Stimulated activated CD4-positive, alpha-beta T cell treated with anti-CD3 and anti-CD28 coated beads, TNF-alpha, amount 100 ng/mL, for 4 hours (primary cell): ENCODE data around the gene TLE5.
"Not testable (repeated sequence)": the region's sequence is repeated elsewhere in the genome, so short reads cannot be mapped to it uniquely, and the experiment has no call there.

Experiments used
- DNase-seq, 3 experiments: peaks; one replicate each; pipeline ENCODE4 v3.0.0-alpha.2; 2020; ENCODE audit warnings: low read depth in 3 of 3

The TLE5 gene

GRCh38 chr19:3025549-3025886 is 36.8 kb downstream of the TLE5 start:
- DNase-seq, result no peak

GRCh38 chr19:3024870-3025548 is 37.3 kb downstream of the TLE5 start:
- DNase-seq, result no peak

- no peak for DNase-seq
Measured at GRCh38 chr19:3024509-3024869, 37.8 kb downstream of the TLE5 start.

DNA sequence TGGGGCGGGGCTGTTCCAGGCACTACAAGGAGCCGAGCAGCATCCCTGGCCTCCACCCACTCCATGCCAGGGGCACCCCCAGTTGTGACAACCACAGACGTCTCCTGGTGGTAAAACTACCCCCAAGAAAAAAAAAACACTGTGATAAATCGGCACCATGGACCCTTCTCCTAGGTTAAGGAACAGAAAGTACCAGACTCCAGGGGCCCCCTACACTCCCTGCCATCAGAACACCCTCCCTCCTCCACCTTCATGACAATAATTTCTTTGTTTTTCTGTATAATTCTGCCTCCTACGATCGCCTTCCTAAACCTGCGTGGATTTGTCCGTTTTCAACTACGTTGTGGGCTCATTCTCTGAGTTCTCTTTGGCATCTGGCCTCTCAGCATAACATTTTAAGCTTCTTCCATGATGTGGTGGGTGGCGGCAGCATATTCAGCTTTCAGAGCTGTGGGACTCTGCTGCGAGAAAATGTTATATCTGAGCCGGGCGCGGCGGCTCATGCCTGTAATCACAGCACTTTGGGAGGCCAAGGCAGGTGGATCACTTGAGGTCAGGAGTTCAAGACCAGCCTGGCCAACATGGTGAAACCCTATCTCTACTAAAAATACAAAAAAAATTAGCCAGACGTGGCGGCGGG is 41.9 kb downstream of the TLE5 start:
- DNase-seq, result no peak

DNA sequence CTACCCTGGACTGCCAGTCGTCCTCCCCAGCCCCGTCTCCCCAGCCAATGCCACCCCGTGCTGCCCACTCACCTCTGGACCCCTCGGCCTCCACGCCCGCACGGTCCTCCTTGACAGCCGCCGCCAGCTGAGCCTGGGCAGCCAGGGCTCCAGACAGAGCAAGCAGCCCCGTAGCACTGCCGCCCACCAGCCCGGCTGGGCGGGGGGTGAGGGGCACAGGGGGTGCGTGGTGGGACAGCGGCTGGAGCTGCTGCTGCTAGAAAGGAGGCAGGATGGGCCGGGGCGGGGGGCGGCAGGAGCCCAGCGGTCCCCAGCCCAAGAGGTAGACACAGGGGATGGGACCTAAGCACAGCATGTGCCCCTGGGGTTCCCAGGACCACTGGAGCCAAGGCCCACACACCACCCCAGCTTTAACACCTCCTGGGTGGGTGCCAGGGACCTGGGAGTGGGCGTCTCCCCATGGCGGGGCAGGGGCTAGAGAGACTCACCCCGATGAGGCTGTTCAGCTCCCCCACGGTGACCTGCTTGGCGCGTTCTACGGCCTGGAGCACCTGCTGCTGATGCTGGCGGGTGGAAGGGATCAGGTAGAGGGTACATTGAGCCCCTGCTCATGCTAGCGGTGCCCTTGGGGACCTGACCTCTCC is 43.0 kb downstream of the TLE5 start:
- no peak for DNase-seq

GRCh38 chr19:3017923-3018322 is 44.4 kb downstream of the TLE5 start:
- no peak for DNase-seq

GRCh38 chr19:3015126-3016057 is 46.9 kb downstream of the TLE5 start:
- no peak for DNase-seq

DNA sequence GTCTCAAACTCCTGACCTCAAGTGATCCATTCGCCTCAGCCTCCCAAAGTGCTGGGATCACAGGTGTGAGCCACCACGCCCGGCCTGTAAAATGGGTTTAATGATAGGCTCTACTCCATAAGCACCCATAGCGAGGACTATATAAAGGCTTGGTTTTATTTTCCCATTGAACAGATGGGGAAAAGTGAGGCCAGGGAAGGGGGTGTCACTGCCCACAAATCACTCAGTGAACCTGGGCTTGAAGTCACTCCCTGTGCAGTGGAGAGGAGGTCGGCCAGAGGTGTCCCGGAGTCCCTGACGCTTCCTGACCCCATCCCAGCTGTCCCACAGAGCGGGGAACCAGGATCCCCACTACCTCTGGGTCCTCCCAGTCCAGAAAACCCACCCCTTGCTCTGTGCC is 48.2 kb downstream of the TLE5 start:
- DNase-seq, result no peak

DNA sequence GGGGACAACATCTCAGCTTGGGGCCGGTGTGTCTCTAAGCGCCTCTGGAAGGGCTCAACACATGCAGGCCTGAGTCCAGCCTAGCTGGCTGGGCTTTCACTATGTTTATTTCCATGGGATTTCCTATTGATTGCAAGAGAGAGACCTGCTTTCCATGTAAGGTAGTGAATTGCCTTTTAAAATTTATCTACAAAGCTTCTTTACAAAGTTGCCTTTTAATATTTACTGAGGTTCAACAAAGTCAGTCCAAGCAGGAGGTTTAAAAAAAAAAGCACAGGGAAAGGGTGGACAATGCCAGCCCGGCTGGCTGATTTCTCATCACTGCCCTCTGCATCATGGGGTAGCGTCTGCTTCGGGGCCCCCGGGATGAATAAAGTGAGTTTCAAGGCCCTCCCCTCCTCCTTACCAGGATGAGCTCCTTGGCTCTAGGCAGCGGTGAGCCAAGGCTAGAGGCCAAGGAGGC is 49.0 kb downstream of the TLE5 start:
- DNase-seq, result no peak

DNA sequence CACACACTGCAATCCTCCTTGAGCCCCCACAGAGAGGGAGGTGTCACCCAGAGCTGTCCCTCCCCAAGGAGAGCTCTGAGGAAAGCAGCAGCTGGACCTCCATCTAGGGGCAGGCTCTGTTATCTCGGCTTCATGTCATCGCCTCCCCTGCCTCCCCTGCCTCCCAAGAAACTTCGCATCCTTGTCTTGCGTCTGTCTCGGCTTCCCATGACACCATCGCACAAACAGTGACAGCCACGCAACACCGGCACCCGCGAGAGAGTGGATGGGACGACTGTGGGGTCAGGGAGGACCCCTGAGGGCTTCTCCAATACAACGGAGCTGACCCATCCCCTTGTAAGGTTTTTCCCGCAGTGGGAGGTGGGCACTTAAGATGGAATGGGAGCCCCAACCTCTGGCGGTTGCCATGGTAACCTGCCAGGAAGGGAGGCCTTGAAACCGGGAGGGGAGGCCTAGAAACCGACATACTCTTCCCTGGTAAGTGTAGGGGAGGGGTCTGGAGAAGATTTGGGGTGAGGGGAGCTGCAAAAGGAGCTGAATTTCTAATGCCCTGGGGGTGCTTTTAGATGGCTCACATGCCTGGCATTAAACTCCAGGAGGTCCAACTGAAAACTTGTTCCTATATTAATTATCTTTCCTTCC is 49.6 kb downstream of the TLE5 start:
- DNase-seq, result no peak

DNA sequence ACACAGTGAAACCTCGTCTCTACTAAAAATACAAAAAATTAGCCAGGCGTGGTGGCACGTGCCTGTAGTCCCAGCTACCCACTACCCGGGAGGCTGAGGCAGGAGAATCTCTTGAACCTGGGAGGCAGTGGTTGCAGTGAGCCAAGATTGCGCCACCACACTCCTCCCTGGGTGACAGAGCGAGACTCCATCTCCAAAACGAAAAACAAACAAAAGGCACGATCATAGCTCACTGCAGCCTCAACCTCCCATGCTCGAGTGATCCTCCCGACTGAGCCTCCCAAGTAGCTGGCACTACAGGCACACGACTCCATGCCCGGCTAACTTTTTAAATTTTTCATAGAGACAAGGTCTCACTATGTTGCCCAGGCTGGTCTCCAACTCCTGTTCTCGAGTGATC is 50.2 kb downstream of the TLE5 start:
- DNase-seq, result not testable (repeated sequence)

GRCh38 chr19:3010871-3011270 is 51.4 kb downstream of the TLE5 start:
- DNase-seq, result no peak

- no peak for DNase-seq
Measured at GRCh38 chr19:3008994-3009393, 53.3 kb downstream of the TLE5 start.

DNA sequence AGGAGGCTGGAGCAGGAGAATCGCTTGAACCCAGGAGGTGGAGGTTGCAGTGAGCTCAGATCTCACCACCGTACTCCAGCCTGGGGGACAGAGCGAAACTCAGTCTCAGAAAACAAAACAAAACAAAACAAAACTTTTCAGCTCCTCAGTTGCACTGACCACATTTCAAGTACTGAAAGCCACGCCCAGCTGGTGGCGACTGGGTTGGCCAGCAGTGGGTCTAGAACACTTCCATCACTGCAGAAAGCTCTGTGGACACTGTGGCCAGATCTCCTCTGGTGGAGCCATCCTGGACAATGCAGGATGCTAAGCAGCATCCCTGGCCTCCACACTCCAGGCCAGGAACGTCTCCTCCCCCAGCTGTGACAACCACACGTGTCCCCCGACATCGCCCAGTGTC is 54.3 kb downstream of the TLE5 start:
- DNase-seq, result no peak

- no peak for DNase-seq
Measured at GRCh38 chr19:3006075-3006767, 56.1 kb downstream of the TLE5 start.

DNA sequence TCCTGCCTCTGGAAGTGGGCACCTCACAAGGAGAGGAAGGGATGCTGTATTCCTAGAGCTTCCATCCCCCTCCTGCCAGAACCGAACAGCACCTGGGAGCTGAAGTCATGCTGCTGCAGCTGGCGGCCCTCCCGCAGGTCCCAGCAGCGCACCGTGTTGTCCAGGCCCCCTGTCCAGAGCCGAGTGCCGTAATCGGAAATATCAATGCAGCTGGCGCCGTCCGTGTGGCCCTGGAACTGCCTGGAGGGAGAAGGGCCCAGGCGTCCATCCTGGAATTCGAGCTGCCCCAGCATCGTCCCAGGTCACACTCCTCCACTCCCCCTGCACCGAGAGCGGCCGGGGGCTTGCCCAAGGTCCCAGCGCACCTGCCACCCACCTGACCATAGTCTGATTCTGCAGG is 57.0 kb downstream of the TLE5 start:
- no peak for DNase-seq

DNA sequence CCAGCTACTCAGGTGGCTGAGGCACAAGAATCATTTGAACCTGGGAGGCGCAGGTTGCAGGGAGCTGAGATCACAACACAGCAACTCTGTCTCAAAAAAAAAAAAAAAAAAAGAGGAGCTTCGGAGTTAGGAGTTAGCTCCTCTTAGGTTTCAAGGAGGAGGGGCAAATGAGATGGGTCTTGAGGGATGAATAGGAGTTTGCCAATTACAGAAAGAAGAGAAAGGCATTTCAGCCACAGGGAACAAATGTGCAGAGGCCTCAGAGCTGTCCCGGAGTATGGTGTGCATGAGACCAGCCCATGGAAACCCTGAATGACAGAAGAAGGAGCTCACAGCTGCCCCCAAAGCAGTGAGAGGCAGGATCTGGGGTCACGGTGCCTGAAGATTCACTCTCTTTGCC is 57.8 kb downstream of the TLE5 start:
- DNase-seq, result no peak

- no peak for DNase-seq
Measured at GRCh38 chr19:3003046-3003445, 59.2 kb downstream of the TLE5 start.
